NB4 (cell line): ENCODE measurements around the gene HLA-DMA.

Experiments used
- DNase-seq: peaks from one replicate; pipeline ENCODE4 v3.0.0; 2010; ENCODE audit warnings: low read depth
- H3K4me3 ChIP-seq: one replicate; pipeline ENCODE4 v1.5.1; 2011; ENCODE audit warnings: mild to moderate bottlenecking, low read depth, low read length, moderate library complexity
- CTCF ChIP-seq: IDR thresholded peaks from one replicate; pipeline ENCODE4 v1.5.1; 2012; ENCODE audit warnings: low read depth, low read length
- MAX ChIP-seq: IDR thresholded peaks from 2 replicates; pipeline ENCODE4 v1.6.1; 2011; ENCODE audit warnings: low read depth, low read length
- MYC ChIP-seq: IDR thresholded peaks from 2 replicates; pipeline ENCODE4 v1.6.1; 2011; ENCODE audit warnings: low read depth, low read length
- POLR2A ChIP-seq: IDR thresholded peaks from 2 replicates; pipeline ENCODE4 v1.6.1; 2011; ENCODE audit warnings: mild to moderate bottlenecking; ENCODE audit not compliant: insufficient read length; ENCODE audit errors: extremely low read depth

Gene HLA-DMA

DNA sequence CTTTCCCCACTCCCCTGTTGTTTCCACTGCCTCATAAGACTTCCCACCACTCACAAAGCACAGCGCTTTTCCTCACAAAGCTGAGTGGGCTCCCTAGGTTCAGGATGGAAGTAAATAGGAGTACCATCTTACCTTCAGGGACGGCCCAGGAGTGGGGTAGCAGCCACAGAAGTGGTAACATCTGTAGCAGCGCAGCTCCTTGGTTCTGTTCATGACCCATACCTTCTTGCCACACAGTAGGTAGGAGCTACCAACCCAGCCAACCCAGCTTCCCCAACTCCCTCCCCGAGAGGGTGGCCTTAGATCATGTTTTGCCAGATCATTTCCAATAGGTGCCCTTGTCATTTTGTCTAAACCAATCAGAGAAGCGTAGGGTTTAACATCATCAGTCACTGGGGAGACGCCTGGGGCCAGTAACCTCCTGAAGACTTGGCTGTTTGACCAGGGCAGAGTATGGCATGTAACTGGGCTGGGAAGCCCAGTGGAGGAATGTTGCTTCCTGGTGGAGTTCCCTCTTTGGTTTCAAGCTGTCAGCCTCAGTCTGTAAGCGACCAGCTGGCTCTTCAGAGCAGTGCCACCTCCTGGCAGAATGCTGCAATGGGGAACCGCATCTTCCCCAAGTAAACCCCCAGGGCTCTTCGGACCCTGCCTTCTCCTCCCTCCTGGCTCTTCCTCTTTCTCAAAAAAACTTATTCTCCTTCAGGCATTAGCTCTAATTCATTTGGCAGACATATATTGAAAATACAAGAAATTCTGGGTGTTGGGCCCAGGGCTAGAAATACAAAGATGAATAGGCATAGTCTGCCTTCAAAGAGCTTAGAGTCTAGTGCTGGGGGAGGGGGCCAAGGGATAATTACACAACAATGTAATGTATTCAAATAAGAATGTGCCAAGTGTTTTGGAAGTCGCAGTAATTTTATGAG is at the start of gene HLA-DMA:
Gene HLA-DMA, minus strand, starts transcription at position 281 of the 923 bp plus-strand sequence. Its CDS starts 61 bp downstream, at position 220.
- peak; percentile 91 for TF ChIP-seq CTCF
- TF ChIP-seq MYC: no peak
- no peak for TF ChIP-seq MAX
- TF ChIP-seq POLR2A: no peak
- H3K4me3 ChIP-seq: no peak within 1 kb of the TSS
- DNase-seq: peak; percentile 86

- TF ChIP-seq CTCF (no peak), MYC (no peak), MAX (no peak), POLR2A (no peak)
- H3K4me3 ChIP-seq: no peak overlapping the region
- no peak for DNase-seq
These were observed 48.8 kb upstream of the HLA-DMA start for GRCh38 chr6:33001685-33002084.

DNA sequence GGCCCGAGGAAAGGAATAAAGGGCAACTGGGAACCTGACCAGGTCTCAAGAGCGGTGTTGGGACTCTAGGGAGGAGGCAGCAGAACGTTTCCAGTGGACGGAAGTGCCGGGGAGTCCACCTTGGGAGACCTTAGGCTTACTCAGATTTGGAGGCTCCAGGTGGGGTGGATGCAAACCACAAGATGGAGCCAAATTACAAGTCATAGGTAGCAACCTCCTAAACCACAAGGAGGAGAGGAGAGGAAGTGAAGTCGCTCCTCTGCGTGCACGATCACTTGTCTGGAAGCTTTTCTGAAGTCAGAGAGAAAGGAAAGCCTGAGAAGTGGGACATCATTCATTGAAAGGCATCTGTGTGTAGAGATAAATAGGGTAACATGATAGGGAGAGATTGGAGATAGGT is 47.2 kb upstream of the HLA-DMA start:
- no peak for TF ChIP-seq CTCF
- TF ChIP-seq MYC: no peak
- TF ChIP-seq POLR2A: no peak
- TF ChIP-seq MAX: no peak
- DNase-seq: peak; percentile 36
- H3K4me3 ChIP-seq: no peak overlapping the region

DNA sequence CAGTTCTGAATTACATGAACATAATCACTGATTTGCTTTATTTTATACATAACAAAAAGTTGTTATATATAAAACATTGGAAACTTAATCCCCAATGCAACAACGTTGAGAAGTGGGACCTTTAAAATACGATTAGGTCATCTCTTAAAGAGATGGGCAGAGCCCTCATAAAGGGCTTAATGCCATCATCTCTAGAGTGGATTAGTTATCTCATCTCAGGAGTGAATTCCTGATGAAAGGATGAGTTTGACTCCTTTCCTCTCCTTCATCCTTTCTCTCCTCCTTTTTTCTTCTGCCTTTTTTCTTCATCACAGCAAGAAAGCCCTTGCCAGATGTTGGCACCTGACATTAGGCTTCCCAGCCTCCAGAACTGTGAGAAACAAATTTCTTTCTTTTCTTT is 42.6 kb upstream of the HLA-DMA start:
- TF ChIP-seq POLR2A (no peak), MYC (no peak), MAX (no peak), CTCF (no peak)
- no peak for DNase-seq
- no peak overlapping the region for H3K4me3 ChIP-seq

DNA sequence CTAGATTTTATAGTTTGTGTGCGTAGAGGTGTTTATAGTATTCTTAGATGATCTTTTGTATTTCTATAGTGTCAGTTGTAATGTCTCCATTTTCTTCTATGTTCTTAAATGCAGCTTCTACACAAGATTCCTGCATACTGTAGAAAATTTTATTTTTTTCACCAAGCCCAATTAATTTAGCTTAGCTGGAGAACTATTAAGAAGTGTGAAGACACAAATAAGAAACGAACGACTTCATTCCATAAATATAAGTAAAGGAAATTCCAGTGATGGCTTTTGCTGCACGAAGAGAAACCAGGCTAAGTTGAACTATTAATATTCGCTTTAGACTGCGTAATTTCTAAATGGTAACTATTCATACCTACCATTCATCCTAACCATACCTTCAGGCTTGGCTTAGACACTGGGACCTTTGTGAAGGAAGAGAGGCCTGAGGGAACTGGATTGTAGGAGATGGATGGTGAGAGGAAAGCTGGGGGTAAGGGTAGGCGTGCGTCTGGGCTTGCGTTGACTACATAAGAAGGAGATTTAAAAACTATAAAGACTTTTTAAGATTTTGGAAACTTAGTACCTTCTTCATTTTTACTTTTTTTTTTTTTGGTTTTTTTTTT is 40.6 kb upstream of the HLA-DMA start:
- no peak overlapping the region for H3K4me3 ChIP-seq
- no peak for DNase-seq
- no peak for TF ChIP-seq MAX
- no peak for TF ChIP-seq MYC
- no peak for TF ChIP-seq POLR2A
- TF ChIP-seq CTCF: no peak

- H3K4me3 ChIP-seq: no peak overlapping the region
- TF ChIP-seq POLR2A: no peak
- no peak for TF ChIP-seq CTCF
- no peak for TF ChIP-seq MAX
- no peak for TF ChIP-seq MYC
- DNase-seq: no peak
These were observed 39.1 kb upstream of the HLA-DMA start for GRCh38 chr6:32991972-32992371.
